H9 (cell line): ENCODE results near the gene TSHZ1. TPM values are rescaled to one million over a fixed set of nuclear protein-coding genes. Genes with fewer than 3 reads are reported as not detected.

ENCODE experiments used
- DNase-seq: peaks from one replicate; pipeline ENCODE4 v3.0.0-alpha.2; 2017
- H2AFZ ChIP-seq: one replicate; pipeline ENCODE4 v1.6.1; 2013; ENCODE audit warnings: mild to moderate bottlenecking, low read length, control low read depth, moderate library complexity
- H2AK5ac ChIP-seq: 2 replicates; pipeline ENCODE4 v1.6.1; 2013; ENCODE audit warnings: low read length, control low read depth, mixed read lengths; ENCODE audit not compliant: insufficient read length
- H2BK120ac ChIP-seq: one replicate; pipeline ENCODE4 v1.6.1; 2013; ENCODE audit warnings: low read depth, mild to moderate bottlenecking, low read length, control low read depth, inconsistent platforms; ENCODE audit not compliant: poor library complexity, severe bottlenecking
- H2BK12ac ChIP-seq: 2 replicates; pipeline ENCODE4 v1.6.1; 2013; ENCODE audit warnings: low read length, control low read depth, mixed read lengths, low read depth; ENCODE audit not compliant: insufficient read length
- H2BK15ac ChIP-seq: 2 replicates; pipeline ENCODE4 v1.6.1; 2013; ENCODE audit warnings: low read depth, low read length, control low read depth
- H2BK20ac ChIP-seq: one replicate; pipeline ENCODE4 v1.6.1; 2013; ENCODE audit warnings: low read depth, mild to moderate bottlenecking, low read length, control low read depth, inconsistent platforms; ENCODE audit not compliant: poor library complexity, severe bottlenecking
- H2BK5ac ChIP-seq: 2 replicates; pipeline ENCODE4 v1.6.1; 2013; ENCODE audit warnings: low read length, control low read depth, mixed read lengths; ENCODE audit not compliant: insufficient read length
- H3K14ac ChIP-seq: 2 replicates; pipeline ENCODE4 v1.6.1; 2013; ENCODE audit warnings: low read length, control low read depth; ENCODE audit not compliant: insufficient read depth
- H3K18ac ChIP-seq: 2 replicates; pipeline ENCODE4 v1.6.1; 2013; ENCODE audit warnings: low read depth, mild to moderate bottlenecking, mixed read lengths, low read length, control low read depth; ENCODE audit not compliant: insufficient read length
- H3K23ac ChIP-seq: 2 replicates; pipeline ENCODE4 v1.6.1; 2013; ENCODE audit warnings: low read length, control low read depth, mixed read lengths, low read depth; ENCODE audit not compliant: insufficient read length
- H3K23me2 ChIP-seq: 2 replicates; pipeline ENCODE4 v1.6.1; 2013; ENCODE audit warnings: low read depth, mild to moderate bottlenecking, mixed read lengths, low read length, control low read depth; ENCODE audit not compliant: insufficient read length, poor library complexity, severe bottlenecking
- H3K27ac ChIP-seq: 2 replicates; pipeline ENCODE4 v1.5.1; 2013; ENCODE audit warnings: low read length, control low read depth, mixed read lengths, low read depth; ENCODE audit not compliant: insufficient read length
- H3K27me3 ChIP-seq: 2 replicates; pipeline ENCODE4 v1.6.1; 2013; ENCODE audit warnings: low read length, control low read depth, inconsistent platforms; ENCODE audit not compliant: insufficient read depth
- H3K4ac ChIP-seq: 2 replicates; pipeline ENCODE4 v1.6.1; 2013; ENCODE audit warnings: low read depth, mild to moderate bottlenecking, control low read depth, inconsistent platforms, low read length, moderate library complexity
- H3K4me1 ChIP-seq: 2 replicates; pipeline ENCODE4 v1.6.1; 2013; ENCODE audit warnings: low read length, control low read depth, inconsistent platforms; ENCODE audit not compliant: insufficient read depth
- H3K4me2 ChIP-seq: 2 replicates; pipeline ENCODE4 v1.6.1; 2013; ENCODE audit warnings: low read length, control low read depth, mixed read lengths; ENCODE audit not compliant: insufficient read length, insufficient read depth
- H3K56ac ChIP-seq: 2 replicates; pipeline ENCODE4 v1.6.1; 2013; ENCODE audit warnings: low read depth, mild to moderate bottlenecking, mixed read lengths, low read length, control low read depth; ENCODE audit not compliant: insufficient read length
- H3K79me1 ChIP-seq: 2 replicates; pipeline ENCODE4 v1.6.1; 2013; ENCODE audit warnings: low read depth, mild to moderate bottlenecking, moderate library complexity, low read length, control low read depth, inconsistent platforms; ENCODE audit not compliant: insufficient read depth, poor library complexity, severe bottlenecking
- H3K79me2 ChIP-seq: 2 replicates; pipeline ENCODE4 v1.6.1; 2013; ENCODE audit warnings: low read length, control low read depth, inconsistent platforms; ENCODE audit not compliant: insufficient read depth
- H3K9ac ChIP-seq: 2 replicates; pipeline ENCODE4 v1.6.1; 2013; ENCODE audit warnings: low read length, control low read depth, mixed read lengths; ENCODE audit not compliant: insufficient read length; ENCODE audit errors: extremely low read depth
- H3K9me3 ChIP-seq: one replicate; pipeline ENCODE4 v1.6.1; 2013; ENCODE audit warnings: low read depth, low read length, inconsistent platforms; ENCODE audit not compliant: control insufficient read depth
- H3T11ph ChIP-seq: one replicate; pipeline ENCODE4 v1.6.1; 2013; ENCODE audit warnings: mild to moderate bottlenecking, low read length, control low read depth, inconsistent platforms
- H4K20me1 ChIP-seq: one replicate; pipeline ENCODE4 v1.6.1; 2013; ENCODE audit not compliant: control insufficient read depth, insufficient read length, insufficient read depth
- H4K5ac ChIP-seq: 2 replicates; pipeline ENCODE4 v1.6.1; 2013; ENCODE audit warnings: low read depth, mild to moderate bottlenecking, mixed read lengths, low read length, control low read depth; ENCODE audit not compliant: insufficient read length
- H4K8ac ChIP-seq: replicated peaks from 2 replicates; pipeline ENCODE4 v1.6.1; 2013; ENCODE audit warnings: low read length, control low read depth, mixed read lengths, low read depth; ENCODE audit not compliant: insufficient read length
- H4K91ac ChIP-seq: 2 replicates; pipeline ENCODE4 v1.6.1; 2013; ENCODE audit warnings: low read depth, mild to moderate bottlenecking, moderate library complexity, mixed read lengths, low read length, control low read depth; ENCODE audit not compliant: insufficient read length
- H3K27ac Mint-ChIP-seq, 3 experiments: 2 replicates in 2 of 3; 3 replicates in 1 of 3; pipeline ENCODE4 v1.8.0; 2020 to 2021; ENCODE audit warnings: mixed read lengths in 3 of 3, mild to moderate bottlenecking in 1 of 3, moderate library complexity in 1 of 3
- H3K27me3 Mint-ChIP-seq: 2 replicates; pipeline ENCODE4 v1.8.0; 2021; ENCODE audit warnings: low read depth, mild to moderate bottlenecking, moderate library complexity, mixed read lengths
- H3K36me3 Mint-ChIP-seq, 3 experiments: 2 replicates in 2 of 3; 3 replicates in 1 of 3; pipeline ENCODE4 v1.8.0; 2020 to 2021; ENCODE audit warnings: low read depth in 3 of 3, mixed read lengths in 3 of 3; ENCODE audit not compliant: insufficient read depth in 1 of 3
- H3K4me1 Mint-ChIP-seq, 2 experiments: 2 replicates each; pipeline ENCODE4 v1.8.0; 2020; ENCODE audit warnings: mixed read lengths in 2 of 2
- H3K4me3 Mint-ChIP-seq, 2 experiments: 2 replicates in 1 of 2; 3 replicates in 1 of 2; pipeline ENCODE4 v1.8.0; 2020 to 2021; ENCODE audit warnings: mild to moderate bottlenecking in 2 of 2, mixed read lengths in 2 of 2, moderate library complexity in 1 of 2
- H3K9me3 Mint-ChIP-seq, 2 experiments: 2 replicates in 1 of 2; 3 replicates in 1 of 2; pipeline ENCODE4 v1.8.0; 2020; ENCODE audit warnings: mild to moderate bottlenecking in 2 of 2, mixed read lengths in 2 of 2, moderate library complexity in 1 of 2
- CTCF ChIP-seq: fragments of 200-600 bp; sonication (generic); conservative IDR thresholded peaks from 3 replicates; pipeline ENCODE4 v1.8.0; 2021; ENCODE audit warnings: antibody characterized with exemption, mild to moderate bottlenecking
- WGBS: extraction: QIAGEN DNeasy Blood & Tissue Kit; methylation state at CpG from one replicate; pipeline ENCODE4 v1.1.7; 2013; ENCODE audit warnings: missing lambda C conversion rate, low lambda C conversion rate, mixed read lengths; ENCODE audit not compliant: insufficient read length; ENCODE audit errors: extremely low coverage; 5-methylcytosine and 5-hydroxymethylcytosine counted together
- total RNA-seq: library from RNA; stranded (reverse); gene quantifications from 2 replicates; pipeline ENCODE4 v1.2.1, GENCODE V29; 2021

Gene TSHZ1
- total RNA-seq, 1 experiment from 2014 or later: 0.15 TPM

DNA sequence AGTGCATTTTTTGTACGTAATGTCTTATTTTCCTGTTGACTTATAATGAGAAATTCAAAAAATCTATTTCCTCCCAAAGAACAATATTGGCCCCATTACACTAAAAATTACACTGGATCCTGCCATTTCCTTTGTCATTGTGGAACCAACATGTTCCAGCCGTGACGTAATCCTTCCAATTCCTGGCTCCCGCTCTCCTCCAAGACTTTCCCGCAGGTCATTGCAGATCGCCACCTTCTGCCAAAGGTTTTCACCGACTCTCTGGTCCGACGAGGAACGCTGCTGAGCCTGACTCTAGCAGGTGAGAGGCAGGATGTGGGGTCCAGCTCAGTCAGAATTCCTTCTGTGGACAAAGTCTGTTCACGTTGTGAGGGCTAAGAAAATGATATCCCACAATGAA, 39.7 kb upstream of the TSHZ1 start:
- no peak overlapping the region for H3K18ac ChIP-seq
- H2BK120ac ChIP-seq: no peak overlapping the region
- H3K4me2 ChIP-seq: no peak overlapping the region
- no CpG with 5 or more reads among the region's 11 CpGs for WGBS
- H3K27ac ChIP-seq: no peak overlapping the region
- no peaks in the 10 kb centered on the region for H3K9me3 ChIP-seq
- no peak overlapping the region for H2BK5ac ChIP-seq
- H2AFZ ChIP-seq: no peak overlapping the region
- H3K56ac ChIP-seq: no peak overlapping the region
- H4K20me1 ChIP-seq: no peaks in the 10 kb centered on the region
- no peak overlapping the region for H2AK5ac ChIP-seq
- H4K91ac ChIP-seq: no peak overlapping the region
- H3K9ac ChIP-seq: no peak overlapping the region
- H2BK12ac ChIP-seq: no peak overlapping the region
- H3K4me3 Mint-ChIP-seq: no peak overlapping the region
- H4K8ac ChIP-seq: no peak overlapping the region
- H3T11ph ChIP-seq: no peak overlapping the region
- no peaks in the 10 kb centered on the region for H3K4me1 ChIP-seq
- no peaks in the 10 kb centered on the region for H3K27me3 ChIP-seq
- no peak overlapping the region for H3K27ac Mint-ChIP-seq
- H3K23me2 ChIP-seq: no peaks in the 10 kb centered on the region
- no peak overlapping the region for H4K5ac ChIP-seq
- no peak overlapping the region for H2BK20ac ChIP-seq
- DNase-seq: no peak
- H2BK15ac ChIP-seq: no peak overlapping the region
- H3K4ac ChIP-seq: no peak overlapping the region
- H3K27me3 Mint-ChIP-seq: no peaks in the 10 kb centered on the region; the same call in 1 of the 2 replicates
- H3K23ac ChIP-seq: no peak overlapping the region
- peaks cover 11 to 13% of the 10 kb centered on the region in 2 experiments for H3K4me1 Mint-ChIP-seq
- no peaks in the 10 kb centered on the region for H3K9me3 Mint-ChIP-seq
- TF ChIP-seq CTCF: no peak
- H3K36me3 Mint-ChIP-seq: no peaks in the 10 kb centered on the region
- no peaks in the 10 kb centered on the region for H3K79me1 ChIP-seq
- no peaks in the 10 kb centered on the region for H3K79me2 ChIP-seq
- H3K14ac ChIP-seq: no peak overlapping the region
